Measurements from ENCODE around the gene SPRYD3.

The SPRYD3 gene

DNA sequence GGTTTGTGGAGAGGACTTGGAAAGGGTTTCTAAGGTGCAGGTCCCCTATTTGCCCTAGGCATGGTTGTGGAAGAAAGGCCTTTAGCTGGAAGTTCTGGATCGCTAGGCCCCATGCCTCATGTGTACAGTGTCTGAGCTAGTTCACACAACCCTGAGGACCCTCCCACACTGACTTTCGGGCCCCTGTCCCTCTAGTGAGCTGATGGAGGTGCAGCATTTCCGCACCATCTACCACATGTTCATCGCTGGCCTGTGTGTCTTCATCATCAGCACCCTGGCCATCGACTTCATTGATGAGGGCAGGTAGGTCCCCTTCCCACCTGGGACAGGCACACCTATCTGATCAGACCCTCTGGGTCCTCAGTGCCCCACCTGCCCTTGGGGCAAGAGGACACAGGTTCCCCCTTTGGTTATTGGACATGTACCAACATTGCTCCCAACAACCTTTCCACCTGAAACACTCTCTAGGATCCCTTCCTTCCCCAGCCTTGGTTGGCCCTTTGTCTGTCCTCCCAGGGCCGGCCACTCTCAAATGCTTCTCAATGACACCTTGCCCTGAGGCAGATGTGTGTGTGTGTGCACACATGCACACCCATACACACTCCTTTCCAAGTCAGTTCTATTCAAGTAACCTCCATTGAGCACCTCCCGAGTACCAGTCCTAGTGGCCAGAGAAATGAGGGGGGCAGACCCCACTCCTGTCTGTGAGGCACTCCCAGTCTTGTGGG lies 26.7 kb upstream of the SPRYD3 start:
- Histone ChIP-seq H3K79me2 (ENCODE audit: insufficient read depth, low read length) (no peaks in the 10 kb centered on the region), H4K20me1 (ENCODE audit: insufficient read depth, low read length) (no peaks in the 10 kb centered on the region), H3K9ac (ENCODE audit: low read length) (no peak overlapping the region), H2AFZ (ENCODE audit: low read length) (no peak overlapping the region), H3F3A (ENCODE audit: insufficient read depth, low read length) (no peaks in the 10 kb centered on the region), H3K36me3 (ENCODE audit: insufficient read depth, low read length) (peaks cover 9% of the 10 kb centered on the region; the same call in 1 of the 2 replicates), H3K4me2 (ENCODE audit: low read length) (no peak overlapping the region), H3K4me1 (ENCODE audit: insufficient read depth, low read length, severe bottlenecking) (peaks cover 27% of the 10 kb centered on the region), H3K9me3 (ENCODE audit: low read length) (no peaks in the 10 kb centered on the region), H3K27me3 (ENCODE audit: insufficient read depth, low read length) (no peaks in the 10 kb centered on the region), H3K9me2 (ENCODE audit: low read depth, low read length) (no peaks in the 10 kb centered on the region), H3K4me3 (ENCODE audit: low read depth, low read length, poor library complexity, severe bottlenecking) (no peak overlapping the region), H3K27ac (ENCODE audit: low read depth, low read length, poor library complexity, severe bottlenecking) (no peak overlapping the region)
- TF ChIP-seq, protein P1, sequence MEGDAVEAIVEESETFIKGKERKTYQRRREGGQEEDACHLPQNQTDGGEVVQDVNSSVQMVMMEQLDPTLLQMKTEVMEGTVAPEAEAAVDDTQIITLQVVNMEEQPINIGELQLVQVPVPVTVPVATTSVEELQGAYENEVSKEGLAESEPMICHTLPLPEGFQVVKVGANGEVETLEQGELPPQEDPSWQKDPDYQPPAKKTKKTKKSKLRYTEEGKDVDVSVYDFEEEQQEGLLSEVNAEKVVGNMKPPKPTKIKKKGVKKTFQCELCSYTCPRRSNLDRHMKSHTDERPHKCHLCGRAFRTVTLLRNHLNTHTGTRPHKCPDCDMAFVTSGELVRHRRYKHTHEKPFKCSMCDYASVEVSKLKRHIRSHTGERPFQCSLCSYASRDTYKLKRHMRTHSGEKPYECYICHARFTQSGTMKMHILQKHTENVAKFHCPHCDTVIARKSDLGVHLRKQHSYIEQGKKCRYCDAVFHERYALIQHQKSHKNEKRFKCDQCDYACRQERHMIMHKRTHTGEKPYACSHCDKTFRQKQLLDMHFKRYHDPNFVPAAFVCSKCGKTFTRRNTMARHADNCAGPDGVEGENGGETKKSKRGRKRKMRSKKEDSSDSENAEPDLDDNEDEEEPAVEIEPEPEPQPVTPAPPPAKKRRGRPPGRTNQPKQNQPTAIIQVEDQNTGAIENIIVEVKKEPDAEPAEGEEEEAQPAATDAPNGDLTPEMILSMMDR (IDR thresholded peaks at IDR 0.05; ENCODE audit: low read length) = no peak
- no peak for TF ChIP-seq EZH2 (IDR thresholded peaks at IDR 0.05; ENCODE audit: borderline replicate concordance, low read length)

DNA sequence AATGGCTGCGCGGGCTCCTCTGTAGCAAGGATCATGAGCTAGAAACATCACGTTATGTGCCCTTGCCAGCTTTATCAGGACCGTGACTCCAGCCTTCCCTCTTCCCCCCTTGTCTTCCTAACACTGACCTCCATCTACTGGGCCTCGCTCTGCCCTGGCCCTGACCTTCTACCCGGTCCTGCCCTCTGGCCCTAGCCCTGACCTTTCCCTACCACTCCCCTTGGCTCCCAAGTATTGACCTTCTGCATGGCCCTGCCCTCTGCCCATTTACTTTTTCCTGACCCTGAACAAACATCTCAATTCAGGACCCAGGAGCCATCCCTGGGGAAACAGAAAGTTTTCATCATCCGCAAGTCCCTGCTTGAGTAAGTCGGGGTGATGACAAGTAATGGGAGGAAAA lies 26.1 kb upstream of the SPRYD3 start:
- Histone ChIP-seq H3K4me3 (ENCODE audit: low read depth, low read length, poor library complexity, severe bottlenecking) (no peak overlapping the region), H3K27me3 (ENCODE audit: insufficient read depth, low read length) (no peaks in the 10 kb centered on the region), H3F3A (ENCODE audit: insufficient read depth, low read length) (no peaks in the 10 kb centered on the region), H3K27ac (ENCODE audit: low read depth, low read length, poor library complexity, severe bottlenecking) (no peak overlapping the region), H3K4me1 (ENCODE audit: insufficient read depth, low read length, severe bottlenecking) (peaks cover 27% of the 10 kb centered on the region), H2AFZ (ENCODE audit: low read length) (no peak overlapping the region), H4K20me1 (ENCODE audit: insufficient read depth, low read length) (no peaks in the 10 kb centered on the region), H3K9me2 (ENCODE audit: low read depth, low read length) (no peaks in the 10 kb centered on the region), H3K9ac (ENCODE audit: low read length) (no peak overlapping the region), H3K9me3 (ENCODE audit: low read length) (no peaks in the 10 kb centered on the region), H3K79me2 (ENCODE audit: insufficient read depth, low read length) (no peaks in the 10 kb centered on the region), H3K36me3 (ENCODE audit: insufficient read depth, low read length) (peaks cover 9% of the 10 kb centered on the region; the same call in 1 of the 2 replicates), H3K4me2 (ENCODE audit: low read length) (no peak overlapping the region)
- TF ChIP-seq, protein P1 (IDR thresholded peaks at IDR 0.05; ENCODE audit: low read length) = no peak
- TF ChIP-seq EZH2 (IDR thresholded peaks at IDR 0.05; ENCODE audit: borderline replicate concordance, low read length) = no peak

GRCh38 chr12:53103860-53104305 lies 24.7 kb upstream of the SPRYD3 start:
- TF ChIP-seq, protein P1 (IDR thresholded peaks at IDR 0.05; ENCODE audit: low read length) = no peak
- TF ChIP-seq EZH2 (IDR thresholded peaks at IDR 0.05; ENCODE audit: borderline replicate concordance, low read length) = no peak
- Histone ChIP-seq H3K9me2 (ENCODE audit: low read depth, low read length) (no peaks in the 10 kb centered on the region), H3K27ac (ENCODE audit: low read depth, low read length, poor library complexity, severe bottlenecking) (peak overlapping the region; percentile 77), H3K4me2 (ENCODE audit: low read length) (peak overlapping the region; percentile 74), H3K4me3 (ENCODE audit: low read depth, low read length, poor library complexity, severe bottlenecking) (peak overlapping the region; percentile 63), H3K4me1 (ENCODE audit: insufficient read depth, low read length, severe bottlenecking) (peaks cover 32% of the 10 kb centered on the region), H2AFZ (ENCODE audit: low read length) (no peak overlapping the region), H3F3A (ENCODE audit: insufficient read depth, low read length) (no peaks in the 10 kb centered on the region), H3K27me3 (ENCODE audit: insufficient read depth, low read length) (no peaks in the 10 kb centered on the region), H3K79me2 (ENCODE audit: insufficient read depth, low read length) (no peaks in the 10 kb centered on the region), H3K9ac (ENCODE audit: low read length) (peak overlapping the region; percentile 64), H4K20me1 (ENCODE audit: insufficient read depth, low read length) (no peaks in the 10 kb centered on the region), H3K9me3 (ENCODE audit: low read length) (no peaks in the 10 kb centered on the region), H3K36me3 (ENCODE audit: insufficient read depth, low read length) (peaks cover 9% of the 10 kb centered on the region; the same call in 1 of the 2 replicates)
